ENCODE data around the gene TSPO2. TPM values are rescaled to one million over a fixed set of nuclear protein-coding genes. Genes with fewer than 3 reads are reported as not detected.

The TSPO2 gene
- total RNA-seq, 2 donors from 2014 or later: not detected

GRCh38 chr6:41088451-41088850 is 46.2 kb downstream of the TSPO2 start:
- H3K36me3 ChIP-seq: peaks cover 4% of the 10 kb centered on the region
- H3K27me3 ChIP-seq: no peaks in the 10 kb centered on the region
- DNase-seq: no peak
- H3K9ac ChIP-seq (ENCODE audit: low read depth in 2 of 2, low read length in 2 of 2): no peak overlapping the region
- no peak for TF ChIP-seq CTCF (IDR thresholded peaks at IDR 0.05)
- intact Hi-C loops (cut with DNase I): no loop called here
- no peak overlapping the region for H3K27ac ChIP-seq
- H3K9me3 ChIP-seq: no peaks in the 10 kb centered on the region
- no peak overlapping the region for H3K4me3 ChIP-seq
- no peaks in the 10 kb centered on the region for H3K4me1 ChIP-seq

GRCh38 chr6:41090841-41091761 is 48.8 kb downstream of the TSPO2 start:
- Histone ChIP-seq H3K27ac (no peak overlapping the region), H3K4me1 (no peaks in the 10 kb centered on the region), H3K4me3 (no peak overlapping the region), H3K27me3 (no peaks in the 10 kb centered on the region), H3K36me3 (peaks cover 19% of the 10 kb centered on the region), H3K9ac (ENCODE audit: low read depth in 2 of 2, low read length in 2 of 2) (no peak overlapping the region), H3K9me3 (no peaks in the 10 kb centered on the region)
- intact Hi-C loops (cut with DNase I): loop anchor here (10.0 kb wide), 1 partner anchor 224 kb away; no protein-coding TSS in a partner anchor
- no peak for TF ChIP-seq CTCF (IDR thresholded peaks at IDR 0.05)
- DNase-seq: no peak

- DNase-seq: no peak
- no peak for TF ChIP-seq CTCF (IDR thresholded peaks at IDR 0.05)
- H3K9ac ChIP-seq (ENCODE audit: low read depth in 2 of 2, low read length in 2 of 2): no peak overlapping the region
- H3K9me3 ChIP-seq: no peaks in the 10 kb centered on the region
- H3K27me3 ChIP-seq: no peaks in the 10 kb centered on the region
- intact Hi-C loops (cut with DNase I): loop anchor here (10.0 kb wide), 1 partner anchor 222 kb away; no protein-coding TSS in a partner anchor
- H3K27ac ChIP-seq: no peak overlapping the region
- H3K4me1 ChIP-seq: no peaks in the 10 kb centered on the region
- H3K36me3 ChIP-seq: peaks cover 34% of the 10 kb centered on the region
- no peak overlapping the region for H3K4me3 ChIP-seq
These were observed 50.3 kb downstream of the TSPO2 start for GRCh38 chr6:41092421-41093140.

GRCh38 chr6:41093729-41094128 is 51.5 kb downstream of the TSPO2 start:
- H3K27me3 ChIP-seq: no peaks in the 10 kb centered on the region
- TF ChIP-seq CTCF (IDR thresholded peaks at IDR 0.05): no peak
- intact Hi-C loops (cut with DNase I): loop anchor here (10.0 kb wide), 1 partner anchor 221 kb away; no protein-coding TSS in a partner anchor
- H3K9ac ChIP-seq (ENCODE audit: low read depth in 2 of 2, low read length in 2 of 2): no peak overlapping the region
- no peak overlapping the region for H3K4me3 ChIP-seq
- no peaks in the 10 kb centered on the region for H3K9me3 ChIP-seq
- no peak overlapping the region for H3K27ac ChIP-seq
- H3K36me3 ChIP-seq: peaks cover 35% of the 10 kb centered on the region
- H3K4me1 ChIP-seq: no peaks in the 10 kb centered on the region
- DNase-seq: no peak

Other genes with a start within 250 kb of the TSPO2 start
- gene UNC5CL, start 3.2 kb upstream of the TSPO2 start, total RNA-seq: 1 to 10 TPM; 4.1 to 4.2 TPM
- under 1 TPM in 1 of 2 donors, not detected in 1; 0.22 TPM for gene APOBEC2, start 10.7 kb downstream of the TSPO2 start, total RNA-seq
- 10 to 100 TPM; 25.0 to 34.2 TPM for gene OARD1, start 29.9 kb downstream of the TSPO2 start, total RNA-seq
- 10 to 100 TPM; 21.2 to 24.5 TPM for gene NFYA, start 30.5 kb downstream of the TSPO2 start, total RNA-seq
- not detected for gene TREML1, start 111.9 kb downstream of the TSPO2 start, total RNA-seq
- under 1 TPM in 1 of 2 donors, not detected in 1; 0.88 TPM for gene TREM2, start 120.6 kb downstream of the TSPO2 start, total RNA-seq
- gene TREML2, start 158.7 kb downstream of the TSPO2 start, total RNA-seq: under 1 TPM in 1 of 2 donors, not detected in 1; 0.11 TPM
- not detected for gene TREML4, start 185.9 kb downstream of the TSPO2 start, total RNA-seq
- 1 to 10 TPM in 1 of 2 donors, not detected in 1; 1.4 TPM for gene TREM1, start 244.2 kb downstream of the TSPO2 start, total RNA-seq

Data from colonic mucosa (tissue), 4 donors.